Stimulated activated CD8-positive, alpha-beta memory T cell treated with anti-CD3 and anti-CD28 coated beads, Interleukin-7, amount 100 ng/mL, for 24 hours (primary cell): ENCODE data around the gene HK2.
"Not testable (repeated sequence)": the region's sequence is repeated elsewhere in the genome, so short reads cannot be mapped to it uniquely, and the experiment has no call there.

Experiments used
- DNase-seq: peaks from one replicate; pipeline ENCODE4 v3.0.0-alpha.2; 2020; ENCODE audit warnings: low read depth

HK2 gene

DNA sequence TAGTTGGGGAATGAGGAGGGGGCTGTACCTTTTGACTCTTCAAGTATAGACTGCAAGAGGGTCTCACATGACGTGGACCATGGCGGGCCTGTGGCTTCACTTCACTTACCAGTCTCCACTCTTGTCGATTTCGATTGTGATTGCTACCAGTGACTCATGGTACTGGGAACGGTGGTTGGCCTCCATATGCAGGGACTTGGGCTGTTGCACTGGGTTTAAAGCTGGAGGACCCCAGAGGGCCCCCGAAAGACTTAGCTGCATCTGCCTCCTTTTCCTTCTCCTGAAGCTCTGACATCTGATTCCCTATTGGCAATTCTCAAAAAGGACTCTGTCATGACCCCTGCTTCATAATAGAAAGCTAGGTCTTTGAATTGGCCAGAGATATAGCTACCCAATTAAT lies 43.4 kb downstream of the HK2 start:
- DNase-seq = no peak

- DNase-seq = no peak
These were observed 44.0 kb downstream of the HK2 start for GRCh38 chr2:74877781-74878433.

DNA sequence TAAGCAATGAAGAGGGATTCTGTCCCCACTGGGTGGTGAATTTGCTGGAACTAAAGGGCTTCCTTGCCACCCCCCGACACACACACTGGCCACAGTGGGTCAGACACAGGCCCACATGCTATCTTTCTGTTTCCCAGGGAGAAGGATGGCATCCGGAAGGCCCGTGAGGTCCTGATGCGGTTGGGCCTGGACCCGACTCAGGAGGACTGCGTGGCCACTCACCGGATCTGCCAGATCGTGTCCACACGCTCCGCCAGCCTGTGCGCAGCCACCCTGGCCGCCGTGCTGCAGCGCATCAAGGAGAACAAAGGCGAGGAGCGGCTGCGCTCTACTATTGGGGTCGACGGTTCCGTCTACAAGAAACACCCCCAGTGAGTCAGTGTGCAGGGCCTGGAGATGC lies 44.6 kb downstream of the HK2 start:
- no peak for DNase-seq

DNA sequence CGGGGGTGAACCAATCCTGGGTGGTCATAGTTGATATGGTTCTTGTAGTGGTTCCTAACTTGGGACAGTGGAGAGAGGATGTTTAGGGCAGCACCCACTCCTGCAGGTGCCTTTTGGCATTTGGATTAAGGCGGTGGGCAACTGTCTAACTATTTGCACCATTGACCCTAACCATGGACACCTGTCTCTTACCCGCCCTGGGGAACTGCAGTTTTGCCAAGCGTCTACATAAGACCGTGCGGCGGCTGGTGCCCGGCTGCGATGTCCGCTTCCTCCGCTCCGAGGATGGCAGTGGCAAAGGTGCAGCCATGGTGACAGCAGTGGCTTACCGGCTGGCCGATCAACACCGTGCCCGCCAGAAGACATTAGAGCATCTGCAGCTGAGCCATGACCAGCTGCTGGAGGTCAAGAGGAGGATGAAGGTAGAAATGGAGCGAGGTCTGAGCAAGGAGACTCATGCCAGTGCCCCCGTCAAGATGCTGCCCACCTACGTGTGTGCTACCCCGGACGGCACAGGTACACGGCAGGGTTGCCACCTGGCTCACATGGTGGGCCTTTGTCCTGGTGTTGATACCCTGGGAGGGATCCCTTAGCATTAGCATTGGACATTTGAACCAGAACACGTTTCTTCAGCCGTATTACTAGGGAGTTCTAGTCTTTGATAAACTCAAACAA lies 46.3 kb downstream of the HK2 start:
- DNase-seq = no peak

DNA sequence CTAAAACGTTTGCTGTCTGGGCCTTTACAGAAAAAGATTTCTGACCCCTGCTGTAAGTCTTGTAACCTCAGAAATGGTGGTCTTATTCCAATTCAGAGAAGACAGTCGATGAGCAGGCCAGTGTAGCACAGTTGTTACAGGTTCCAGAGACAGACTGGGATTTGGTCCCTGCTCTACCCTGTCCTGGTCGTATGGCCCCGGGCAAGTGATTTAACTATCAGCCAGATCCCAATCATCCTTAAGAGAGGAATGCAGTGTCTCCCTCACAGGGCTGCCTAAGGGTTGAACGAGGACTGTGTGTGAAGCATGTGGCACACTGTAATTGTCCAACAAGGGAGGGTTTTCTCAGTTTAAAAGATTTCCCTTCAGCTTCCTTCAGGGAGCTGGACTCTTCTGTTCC lies 47.2 kb downstream of the HK2 start:
- no peak for DNase-seq

DNA sequence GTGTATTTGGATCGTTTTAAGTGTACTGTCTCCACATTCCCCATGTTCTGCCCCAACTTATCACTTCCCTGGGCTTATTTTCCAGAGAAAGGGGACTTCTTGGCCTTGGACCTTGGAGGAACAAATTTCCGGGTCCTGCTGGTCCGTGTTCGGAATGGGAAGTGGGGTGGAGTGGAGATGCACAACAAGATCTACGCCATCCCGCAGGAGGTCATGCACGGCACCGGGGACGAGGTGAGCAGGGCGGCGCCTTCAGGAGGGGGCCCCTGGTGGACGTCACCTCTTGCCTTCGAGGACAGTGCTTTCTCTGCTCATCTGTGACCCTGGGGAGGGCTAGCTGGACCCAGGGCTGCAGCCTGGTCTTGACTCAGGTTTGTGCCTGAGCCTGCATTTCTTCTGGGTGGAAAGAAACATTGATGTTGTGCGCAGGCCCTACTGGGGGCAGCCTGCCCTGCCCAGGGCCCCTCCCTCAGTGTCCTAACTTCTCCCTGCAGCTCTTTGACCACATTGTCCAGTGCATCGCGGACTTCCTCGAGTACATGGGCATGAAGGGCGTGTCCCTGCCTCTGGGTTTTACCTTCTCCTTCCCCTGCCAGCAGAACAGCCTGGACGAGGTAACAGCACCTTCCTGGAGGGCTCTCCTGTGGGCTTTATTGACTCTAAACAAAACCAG lies 47.8 kb downstream of the HK2 start:
- no peak for DNase-seq

DNA sequence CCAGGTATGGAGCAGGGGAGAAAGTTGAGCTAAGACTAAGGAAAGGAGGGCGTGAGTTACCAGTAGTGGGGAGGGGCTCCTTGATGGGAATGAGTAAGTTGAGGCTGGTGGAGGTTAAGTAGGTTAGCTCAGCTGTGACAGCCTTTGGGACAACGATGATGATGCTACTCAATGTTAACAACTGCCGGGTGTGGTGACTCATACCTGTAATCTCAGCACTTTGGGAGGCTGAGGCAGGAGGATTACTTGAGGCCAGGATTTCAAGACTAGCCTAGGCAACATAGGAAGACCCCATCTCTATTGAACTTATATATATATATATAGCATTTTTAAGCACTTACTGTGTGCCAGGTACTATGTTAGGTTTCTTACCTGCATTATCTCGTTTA lies 48.4 kb downstream of the HK2 start:
- no peak for DNase-seq

- DNase-seq = no peak
These were observed 49.1 kb downstream of the HK2 start for GRCh38 chr2:74883011-74883410.

DNA sequence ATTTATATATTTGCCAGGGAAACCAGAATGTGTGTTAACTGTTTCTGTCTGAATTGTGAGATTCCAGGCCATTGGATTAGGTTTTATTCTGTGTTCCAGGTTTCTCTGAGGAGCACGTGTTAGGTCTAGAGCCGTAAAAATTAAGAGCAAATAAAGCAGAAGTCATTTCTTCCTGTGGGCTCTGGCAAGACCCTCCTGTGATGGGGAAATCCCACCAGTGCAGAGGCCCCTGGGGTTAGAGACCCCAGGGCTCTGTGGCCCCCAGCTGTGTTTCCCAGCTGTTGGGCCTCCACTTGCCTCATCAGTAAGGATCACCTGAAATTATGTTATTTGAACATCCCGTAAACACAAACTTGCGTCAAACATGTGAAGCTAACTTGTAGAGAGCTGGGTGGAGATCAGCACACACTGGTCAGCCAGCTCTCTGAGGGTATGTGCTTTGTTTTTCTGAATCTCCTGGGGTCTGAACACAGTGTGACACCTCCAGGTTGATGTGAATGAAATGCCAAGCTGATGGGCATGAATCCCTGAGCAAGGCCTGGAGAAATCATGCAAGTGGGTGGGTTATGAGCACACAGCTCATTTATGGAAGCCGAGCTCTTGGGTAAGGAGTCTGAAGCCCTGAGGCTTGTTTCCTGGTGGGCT lies 50.3 kb downstream of the HK2 start:
- DNase-seq = no peak

DNA sequence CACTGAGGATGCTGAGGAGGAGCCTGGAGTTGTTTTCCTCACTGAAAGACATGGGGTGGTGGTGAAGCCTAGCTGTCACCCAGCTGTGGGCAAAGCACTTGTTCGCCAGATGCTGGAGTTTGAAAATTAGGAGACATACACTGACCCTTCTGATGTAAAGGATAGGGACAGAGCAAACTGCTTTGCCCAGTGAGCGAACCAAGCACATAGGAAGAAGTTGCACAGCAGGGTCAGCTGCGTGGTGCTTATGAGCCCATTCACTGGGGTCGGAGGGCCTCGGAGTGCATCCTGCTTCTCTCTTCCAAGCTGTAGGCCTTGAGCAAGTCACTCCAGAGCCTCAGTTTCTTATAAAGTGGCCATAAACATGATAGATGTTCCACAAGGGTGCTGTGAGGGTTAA lies 50.9 kb downstream of the HK2 start:
- DNase-seq = no peak

DNA sequence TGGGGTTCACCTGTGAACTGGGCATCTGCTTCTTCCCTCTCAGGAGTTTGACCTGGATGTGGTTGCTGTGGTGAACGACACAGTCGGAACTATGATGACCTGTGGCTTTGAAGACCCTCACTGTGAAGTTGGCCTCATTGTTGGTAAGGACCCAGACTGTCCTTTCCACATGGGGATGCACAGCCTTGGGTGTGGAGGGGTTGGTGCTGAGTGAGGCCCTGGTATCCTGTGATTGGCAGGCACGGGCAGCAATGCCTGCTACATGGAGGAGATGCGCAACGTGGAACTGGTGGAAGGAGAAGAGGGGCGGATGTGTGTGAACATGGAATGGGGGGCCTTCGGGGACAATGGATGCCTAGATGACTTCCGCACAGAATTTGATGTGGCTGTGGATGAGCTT lies 52.3 kb downstream of the HK2 start:
- DNase-seq = no peak

DNA sequence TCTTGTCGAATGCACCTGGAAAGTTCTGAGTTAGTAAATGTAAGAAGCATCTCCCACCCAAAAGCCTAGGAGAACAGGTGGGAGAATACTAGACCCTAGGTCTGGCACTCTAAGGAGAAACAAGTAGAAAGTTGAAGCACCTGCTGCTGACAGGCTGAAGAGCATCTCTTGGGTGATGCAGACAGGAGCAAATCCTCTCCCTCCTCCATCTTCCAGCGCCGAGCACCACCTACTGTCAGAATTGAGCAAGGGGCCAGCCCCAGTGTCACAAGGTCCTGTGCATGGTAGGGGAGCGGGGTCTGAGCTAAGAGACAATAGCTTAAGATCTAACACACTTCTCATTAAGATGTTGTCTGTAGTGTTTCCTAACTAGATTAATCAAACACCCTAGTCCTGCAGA lies 52.9 kb downstream of the HK2 start:
- DNase-seq = no peak

GRCh38 chr2:74887445-74887951 lies 53.6 kb downstream of the HK2 start:
- no peak for DNase-seq

DNA sequence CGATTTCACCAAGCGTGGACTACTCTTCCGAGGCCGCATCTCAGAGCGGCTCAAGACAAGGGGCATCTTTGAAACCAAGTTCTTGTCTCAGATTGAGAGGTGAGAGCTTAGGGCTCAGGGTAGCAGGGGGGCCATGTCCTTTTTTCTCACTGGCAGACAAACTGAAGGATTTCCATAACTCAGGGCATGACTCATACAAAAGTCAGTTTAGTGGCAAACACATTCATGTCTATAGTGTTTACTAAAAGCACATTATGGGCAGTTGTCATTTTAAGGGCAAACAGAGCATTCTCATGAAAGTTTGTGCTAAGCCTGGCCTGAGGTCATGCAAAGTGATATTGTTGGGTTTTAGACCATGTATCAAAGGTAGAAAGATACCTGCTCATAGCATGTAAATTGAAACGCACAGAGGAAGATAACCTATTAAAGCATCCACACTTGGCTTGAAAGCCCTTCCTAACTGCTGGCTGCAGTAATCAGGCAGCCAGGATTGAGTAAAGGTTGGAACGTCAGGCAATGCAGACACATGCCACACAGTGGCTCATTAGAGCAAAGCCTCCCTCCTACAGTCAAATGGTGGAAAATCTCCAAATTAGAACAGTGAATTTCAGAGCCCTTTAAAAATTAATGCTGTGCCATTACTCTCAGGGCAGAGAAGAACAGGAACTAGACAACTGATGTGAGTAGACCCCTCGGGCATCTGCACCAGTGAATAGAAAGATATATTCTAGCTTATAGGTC lies 54.2 kb downstream of the HK2 start:
- DNase-seq = no peak

DNA sequence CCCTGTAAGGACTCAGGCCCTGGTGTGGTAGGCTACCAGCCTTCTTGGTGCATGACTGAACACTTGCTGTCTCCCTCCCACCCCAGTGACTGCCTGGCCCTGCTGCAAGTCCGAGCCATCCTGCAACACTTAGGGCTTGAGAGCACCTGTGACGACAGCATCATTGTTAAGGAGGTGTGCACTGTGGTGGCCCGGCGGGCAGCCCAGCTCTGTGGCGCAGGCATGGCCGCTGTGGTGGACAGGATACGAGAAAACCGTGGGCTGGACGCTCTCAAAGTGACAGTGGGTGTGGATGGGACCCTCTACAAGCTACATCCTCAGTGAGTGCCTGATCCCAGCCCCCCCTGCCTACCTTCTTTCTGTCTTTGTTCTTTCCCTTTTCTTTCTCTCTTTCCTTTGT lies 55.2 kb downstream of the HK2 start:
- DNase-seq = no peak

GRCh38 chr2:74890711-74891110 lies 56.8 kb downstream of the HK2 start:
- no peak for DNase-seq

DNA sequence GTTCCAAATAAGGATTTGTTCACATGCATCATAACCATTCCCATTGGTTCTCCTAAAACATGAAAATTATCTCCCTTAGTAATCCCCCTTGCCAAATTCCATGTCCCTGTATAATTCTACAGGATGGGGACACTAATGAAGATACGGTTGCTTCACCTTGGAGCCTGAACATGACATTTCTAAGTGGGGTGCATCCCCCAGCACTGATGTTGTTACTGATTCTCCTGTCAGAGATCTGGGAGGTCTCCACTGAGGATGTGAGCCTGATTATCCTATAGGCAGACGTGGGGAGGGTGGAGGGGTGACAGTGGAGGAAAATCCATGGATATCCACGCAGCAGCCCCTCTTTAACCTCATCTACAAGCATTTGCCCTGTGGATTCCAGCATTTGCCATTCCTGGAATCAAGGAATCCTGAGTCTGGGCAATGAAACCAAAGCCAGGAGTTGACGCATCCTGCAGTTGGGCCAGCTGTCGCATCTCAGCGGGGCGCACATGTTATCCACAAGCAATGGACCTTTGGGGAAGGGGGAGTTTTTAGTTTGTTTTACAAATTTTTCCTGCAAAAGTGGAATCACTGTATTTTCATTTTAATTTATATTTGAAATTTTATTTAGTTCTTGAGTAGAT lies 57.3 kb downstream of the HK2 start:
- DNase-seq = no peak

DNA sequence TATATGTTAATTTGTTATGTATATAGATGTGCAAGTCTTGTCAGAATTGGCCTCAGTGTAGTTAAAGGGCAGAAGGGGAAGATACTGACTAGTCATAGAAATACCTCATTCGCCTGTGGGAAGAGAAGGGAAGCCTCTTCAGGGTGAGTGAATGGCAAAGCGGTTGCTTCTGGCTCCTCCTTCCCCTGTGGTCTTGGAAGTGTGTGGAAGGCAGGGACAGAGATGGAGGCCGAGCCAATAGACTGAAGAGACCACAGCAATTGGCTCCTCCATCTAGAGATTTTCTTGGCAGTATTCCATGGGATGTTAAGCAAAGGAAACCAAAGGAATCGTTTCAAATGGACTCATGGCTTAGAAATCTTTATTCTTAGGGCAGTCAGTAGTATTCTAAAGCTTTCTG lies 57.9 kb downstream of the HK2 start:
- not testable (repeated sequence) for DNase-seq

- no peak for DNase-seq
These were observed 58.7 kb downstream of the HK2 start for GRCh38 chr2:74892609-74893008.

DNA sequence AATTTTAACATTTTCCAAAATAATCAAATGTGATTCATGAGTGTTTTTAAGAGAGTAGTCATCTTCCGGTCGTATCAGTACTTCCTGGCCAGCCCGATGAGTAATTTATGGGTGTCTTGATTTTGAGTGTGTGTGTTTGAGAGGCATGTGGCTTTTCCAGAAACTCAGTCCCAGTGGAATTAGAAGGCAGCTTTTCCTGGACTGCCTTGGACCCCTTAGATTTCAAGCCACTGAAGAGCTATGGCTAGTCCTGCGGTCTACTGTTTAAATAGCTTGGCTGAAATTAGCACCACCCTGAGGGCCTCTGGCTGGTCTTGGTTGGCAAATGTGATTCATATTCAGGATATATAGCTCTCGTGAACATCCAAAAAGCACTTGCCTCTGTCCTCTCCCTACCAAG lies 59.4 kb downstream of the HK2 start:
- no peak for DNase-seq

GRCh38 chr2:74894272-74894981 lies 60.5 kb downstream of the HK2 start:
- no peak for DNase-seq
